Measurements from ENCODE around the gene OPTC. TPM values are rescaled to one million over a fixed set of nuclear protein-coding genes. Genes with fewer than 3 reads are reported as not detected.

OPTC gene
- total and polyA plus RNA-seq, 8 donors, result not detected

DNA sequence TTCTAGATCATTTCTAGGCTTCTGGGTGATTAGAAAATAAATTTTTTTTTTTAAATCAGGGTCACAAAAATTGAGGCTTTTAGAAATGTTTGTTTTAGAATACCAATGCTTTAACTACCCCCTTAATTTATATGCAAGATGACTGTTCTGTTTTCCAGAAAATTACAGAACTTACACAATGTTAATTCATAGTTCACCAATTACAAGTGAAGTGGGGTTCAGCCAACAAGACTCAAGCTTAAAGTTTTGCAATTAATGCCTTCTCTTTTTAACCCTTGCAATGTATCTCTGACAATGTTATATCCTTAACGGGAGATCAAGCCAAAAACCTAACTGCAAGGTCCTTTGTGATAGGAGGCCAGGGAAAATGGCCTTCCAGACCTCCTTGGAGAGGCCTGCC lies 12.8 kb upstream of the OPTC start:
- TF ChIP-seq, protein P1, sequence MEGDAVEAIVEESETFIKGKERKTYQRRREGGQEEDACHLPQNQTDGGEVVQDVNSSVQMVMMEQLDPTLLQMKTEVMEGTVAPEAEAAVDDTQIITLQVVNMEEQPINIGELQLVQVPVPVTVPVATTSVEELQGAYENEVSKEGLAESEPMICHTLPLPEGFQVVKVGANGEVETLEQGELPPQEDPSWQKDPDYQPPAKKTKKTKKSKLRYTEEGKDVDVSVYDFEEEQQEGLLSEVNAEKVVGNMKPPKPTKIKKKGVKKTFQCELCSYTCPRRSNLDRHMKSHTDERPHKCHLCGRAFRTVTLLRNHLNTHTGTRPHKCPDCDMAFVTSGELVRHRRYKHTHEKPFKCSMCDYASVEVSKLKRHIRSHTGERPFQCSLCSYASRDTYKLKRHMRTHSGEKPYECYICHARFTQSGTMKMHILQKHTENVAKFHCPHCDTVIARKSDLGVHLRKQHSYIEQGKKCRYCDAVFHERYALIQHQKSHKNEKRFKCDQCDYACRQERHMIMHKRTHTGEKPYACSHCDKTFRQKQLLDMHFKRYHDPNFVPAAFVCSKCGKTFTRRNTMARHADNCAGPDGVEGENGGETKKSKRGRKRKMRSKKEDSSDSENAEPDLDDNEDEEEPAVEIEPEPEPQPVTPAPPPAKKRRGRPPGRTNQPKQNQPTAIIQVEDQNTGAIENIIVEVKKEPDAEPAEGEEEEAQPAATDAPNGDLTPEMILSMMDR (IDR thresholded peaks at IDR 0.05), result no peak
- WGBS, 2 donors, result 61 to 63% methylated on average over 1 of the region's 1 CpG
- ATAC-seq, result no peak
- Histone ChIP-seq H3K36me3 (no peaks in the 10 kb centered on the region), H3K9me3 (no peaks in the 10 kb centered on the region), H3K4me1 (no peaks in the 10 kb centered on the region), H3K4me3 (no peak overlapping the region), H3K27ac (no peak overlapping the region), H3K27me3 (no peaks in the 10 kb centered on the region)
- no peak for DNase-seq
- FAIRE-seq, result no peak
- intact Hi-C loops (cut with DNase I), result loop anchor here in 2 of 3 donors (5.0 to 10.0 kb wide), 2 partner anchors 136 to 209 kb away; no protein-coding TSS in a partner anchor

GRCh38 chr1:203486618-203487370 lies 7.2 kb upstream of the OPTC start:
- H3K9me3 ChIP-seq, result no peaks in the 10 kb centered on the region
- peaks cover 0 to 6% (median 5%) of the 10 kb centered on the region in 3 donors for H3K4me1 ChIP-seq
- peak in 2 of 4 donors; percentile 5 for ATAC-seq
- TF ChIP-seq, protein P1 (IDR thresholded peaks at IDR 0.05), result no peak
- no peak for DNase-seq
- intact Hi-C loops (cut with DNase I), result loop anchor here (2.0 to 10.0 kb wide), 4 partner anchors 142 to 219 kb away; no protein-coding TSS in a partner anchor
- peak overlapping the region in 2 of 4 donors; percentile 22 to 30 for H3K27ac ChIP-seq
- H3K27me3 ChIP-seq, result no peaks in the 10 kb centered on the region
- WGBS, 2 donors, result 86 to 89% methylated on average over 28 of the region's 28 CpGs
- FAIRE-seq, result no peak
- peak overlapping the region in 1 of 4 donors; percentile 49 for H3K4me3 ChIP-seq
- H3K36me3 ChIP-seq, result no peaks in the 10 kb centered on the region

DNA sequence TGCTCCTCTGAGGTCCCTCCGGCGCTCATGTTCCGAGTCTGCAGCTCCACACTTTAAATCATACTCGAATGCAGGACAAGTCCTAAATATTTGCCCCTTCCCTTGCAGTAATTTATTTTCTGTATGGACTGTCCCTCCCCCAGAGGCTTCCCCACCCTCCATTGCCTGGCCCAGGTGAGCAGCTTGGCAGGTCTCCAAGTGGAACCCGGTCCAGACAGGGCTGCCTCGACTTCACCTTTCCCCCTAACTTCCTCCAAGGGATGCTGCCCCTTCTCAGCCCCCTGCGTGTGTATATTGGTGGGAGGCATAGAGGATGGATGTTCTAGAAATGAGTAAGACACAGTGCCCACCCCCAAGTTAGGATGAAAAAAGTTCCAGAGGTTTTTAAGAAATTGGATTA lies 5.4 kb upstream of the OPTC start:
- TF ChIP-seq, protein P1 (IDR thresholded peaks at IDR 0.05), result no peak
- no peak overlapping the region for H3K4me3 ChIP-seq
- no peaks in the 10 kb centered on the region for H3K27me3 ChIP-seq
- ATAC-seq (no peak), FAIRE-seq (no peak), DNase-seq (no peak)
- 61 to 68% methylated on average over 7 of the region's 7 CpGs for WGBS, 2 donors
- intact Hi-C loops (cut with DNase I), result loop anchor here in 2 of 3 donors (5.0 to 10.0 kb wide), 3 partner anchors 144 to 221 kb away; no protein-coding TSS in a partner anchor
- no peak overlapping the region for H3K27ac ChIP-seq
- H3K36me3 ChIP-seq, result no peaks in the 10 kb centered on the region
- peaks cover 0 to 6% (median 5%) of the 10 kb centered on the region in 3 donors for H3K4me1 ChIP-seq
- H3K9me3 ChIP-seq, result no peaks in the 10 kb centered on the region

GRCh38 chr1:203490607-203491006 lies 3.3 kb upstream of the OPTC start:
- Histone ChIP-seq H3K4me3 (no peak overlapping the region), H3K27ac (no peak overlapping the region), H3K9me3 (no peaks in the 10 kb centered on the region), H3K36me3 (no peaks in the 10 kb centered on the region), H3K27me3 (no peaks in the 10 kb centered on the region), H3K4me1 (peaks cover 0 to 6% (median 5%) of the 10 kb centered on the region in 3 donors)
- FAIRE-seq (no peak), DNase-seq (no peak), ATAC-seq (no peak)
- intact Hi-C loops (cut with DNase I), result loop anchor here in 1 of 3 donors (10.0 kb wide), 1 partner anchor 214 kb away; no protein-coding TSS in a partner anchor
- TF ChIP-seq, protein P1 (IDR thresholded peaks at IDR 0.05), result no peak
- WGBS, 2 donors, result 82 to 89% methylated on average over 9 of the region's 9 CpGs

DNA sequence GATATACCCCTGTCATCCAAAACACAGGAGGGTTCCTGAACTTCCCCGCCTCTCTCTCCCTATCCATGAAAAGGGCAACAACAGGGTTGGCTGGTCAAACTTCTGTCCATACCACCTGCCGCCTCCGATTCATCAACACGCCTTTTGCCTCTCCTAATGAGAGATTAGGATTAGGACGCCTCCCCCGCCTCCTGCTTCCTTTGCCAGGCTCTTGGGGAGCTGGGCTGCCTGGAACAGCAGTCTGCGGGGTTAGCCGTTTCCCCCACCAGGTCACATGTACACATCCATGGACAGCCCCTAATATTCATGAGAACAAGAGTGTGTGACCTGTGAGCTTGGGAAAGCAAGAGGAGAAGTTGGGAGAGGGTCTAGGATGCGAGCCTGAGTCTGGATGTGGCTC lies 2.3 kb upstream of the OPTC start:
- peaks cover 0 to 6% (median 5%) of the 10 kb centered on the region in 3 donors for H3K4me1 ChIP-seq
- H3K9me3 ChIP-seq, result no peaks in the 10 kb centered on the region
- TF ChIP-seq, protein P1 (IDR thresholded peaks at IDR 0.05), result no peak
- FAIRE-seq (no peak), ATAC-seq (no peak), DNase-seq (no peak)
- no peak overlapping the region for H3K4me3 ChIP-seq
- no peaks in the 10 kb centered on the region for H3K27me3 ChIP-seq
- H3K36me3 ChIP-seq, result no peaks in the 10 kb centered on the region
- WGBS, 2 donors, result 63 to 64% methylated on average over 9 of the region's 9 CpGs
- intact Hi-C loops (cut with DNase I), result loop anchor here in 1 of 3 donors (10.0 kb wide), 1 partner anchor 213 kb away; no protein-coding TSS in a partner anchor
- no peak overlapping the region for H3K27ac ChIP-seq
